ENCODE data around the gene KRT32. TPM values are rescaled to one million over a fixed set of nuclear protein-coding genes. Genes with fewer than 3 reads are reported as not detected.

The KRT32 gene
- total RNA-seq, 1 donor from 2014 or later: 0.27 TPM

DNA sequence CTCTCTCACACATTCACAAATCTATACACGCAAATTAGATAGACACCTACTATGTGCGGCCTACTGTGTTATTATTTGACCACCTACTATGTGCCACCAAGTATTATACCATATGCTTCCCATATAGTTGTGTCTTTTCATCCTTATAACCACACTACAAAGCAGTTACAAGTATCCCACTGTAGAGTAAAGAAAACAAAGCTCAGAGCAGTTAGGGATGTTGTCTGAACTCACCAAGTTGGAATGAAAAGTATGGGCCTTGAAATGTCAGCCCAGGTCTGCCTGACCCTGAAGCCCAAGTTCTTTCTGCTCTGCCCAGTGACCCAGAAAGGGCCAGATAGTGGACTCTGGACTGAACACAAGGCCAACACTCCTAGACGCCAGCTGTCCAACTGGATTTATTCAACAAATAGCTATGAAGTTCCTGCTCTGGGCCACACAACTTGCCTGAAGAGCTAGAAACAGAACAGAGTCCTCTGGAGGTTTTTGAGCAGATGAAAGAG lies 51.3 kb downstream of the KRT32 start:
- intact Hi-C loops (cut with DNase I): no loop called here
- no peak for DNase-seq (ENCODE audit: low spot score)

DNA sequence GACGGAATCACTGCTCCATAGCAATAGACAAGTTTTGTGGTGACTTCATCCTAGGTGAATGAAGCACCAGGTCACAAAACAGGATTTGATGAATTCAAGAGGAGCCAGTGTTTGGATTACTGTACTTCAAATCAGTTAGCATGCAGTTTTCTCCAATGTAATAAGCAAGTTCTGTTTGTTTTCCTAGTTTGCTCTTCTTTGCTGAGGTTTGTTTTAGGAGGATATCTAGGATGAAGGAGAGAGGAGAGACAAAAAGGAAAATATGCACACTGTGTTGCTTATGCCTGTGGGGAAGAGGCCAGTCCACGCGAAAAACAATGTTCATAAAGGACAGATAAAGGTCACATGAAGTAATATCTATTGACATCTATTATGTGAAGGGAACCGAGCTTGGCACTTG lies 51.8 kb downstream of the KRT32 start:
- no peak for DNase-seq (ENCODE audit: low spot score)
- intact Hi-C loops (cut with DNase I): no loop called here

DNA sequence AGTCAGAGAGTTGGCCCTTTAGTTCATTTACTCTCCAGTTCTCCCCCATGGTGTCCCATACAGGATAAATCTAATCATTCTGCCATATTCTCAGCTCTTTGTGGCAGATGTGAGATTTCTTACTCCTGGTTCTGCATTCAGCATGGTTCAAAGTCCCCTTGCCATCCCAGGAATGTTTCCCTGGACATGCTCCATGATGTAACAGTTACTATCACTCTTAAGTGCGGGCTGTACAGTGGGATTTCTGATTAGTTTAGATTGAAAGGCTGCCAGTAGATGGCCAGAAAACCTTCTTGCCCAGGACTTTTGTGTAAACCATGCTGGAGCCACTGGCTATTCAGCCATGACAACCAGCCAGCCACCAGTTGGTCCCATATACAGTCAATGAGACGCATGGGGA lies 53.2 kb downstream of the KRT32 start:
- intact Hi-C loops (cut with DNase I): no loop called here
- DNase-seq (ENCODE audit: low spot score): no peak

DNA sequence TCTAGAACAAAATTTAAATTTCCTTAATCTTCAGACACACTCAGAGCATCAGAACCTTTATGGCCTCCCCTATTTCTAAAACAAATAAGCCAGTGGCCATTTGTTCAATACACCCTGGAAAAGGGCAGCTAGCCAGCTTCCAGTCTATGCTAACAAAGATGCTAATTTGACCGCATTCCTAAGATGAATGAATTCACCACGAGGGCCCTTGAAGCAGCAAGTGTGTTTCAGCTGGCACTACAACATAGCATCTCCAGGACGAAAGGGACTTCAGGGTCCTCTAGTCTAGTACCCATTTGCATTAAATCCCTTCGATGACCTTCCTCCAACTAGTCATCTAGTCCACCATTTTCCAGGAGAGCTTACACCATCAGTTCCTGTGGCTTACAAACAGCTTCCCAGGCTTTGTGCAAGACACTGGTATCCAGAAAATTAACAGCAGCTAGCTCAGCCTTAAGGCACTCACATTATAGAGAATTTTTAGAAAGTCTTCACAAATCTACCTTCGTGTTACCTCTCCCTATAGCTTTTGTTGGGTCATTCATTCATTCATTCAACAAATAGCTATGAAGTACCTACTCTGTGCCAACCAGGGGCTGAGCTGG lies 53.7 kb downstream of the KRT32 start:
- intact Hi-C loops (cut with DNase I): no loop called here
- DNase-seq (ENCODE audit: low spot score): no peak

DNA sequence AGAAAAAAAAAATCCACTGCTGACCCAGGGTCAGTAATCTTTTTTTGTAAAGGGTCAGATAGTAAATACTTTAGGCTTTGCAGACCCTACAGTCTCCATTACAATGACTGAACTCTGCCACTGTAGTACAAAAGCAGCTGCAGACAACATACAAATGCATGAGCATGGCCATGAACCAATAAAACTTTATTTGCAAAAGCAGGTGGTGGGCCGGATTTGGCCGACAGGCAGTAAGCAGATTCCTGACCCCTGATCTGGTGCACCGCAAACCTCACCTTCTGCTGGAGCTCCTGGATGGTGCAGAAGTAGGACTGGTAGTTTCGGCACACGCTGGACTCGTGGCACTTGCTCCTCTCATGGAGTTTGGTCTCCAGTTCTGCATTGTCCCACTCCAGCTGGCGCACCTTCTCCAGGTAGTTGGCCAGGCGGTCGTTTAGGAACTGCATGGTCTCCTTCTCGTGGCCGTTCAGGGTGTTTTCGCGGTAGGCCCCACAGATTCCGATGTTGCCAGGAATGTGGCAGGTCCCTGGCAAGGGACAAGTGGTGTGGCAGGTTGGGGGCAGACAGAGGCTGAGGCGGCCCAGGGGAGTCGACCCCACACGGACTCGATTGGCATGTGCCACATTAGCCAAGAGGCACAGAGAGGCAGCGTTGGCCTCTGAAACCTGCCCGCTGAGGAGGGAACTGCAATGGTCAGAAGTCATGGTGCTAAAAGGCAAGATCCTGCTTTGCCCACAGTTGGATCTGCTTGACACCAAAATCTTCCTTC lies 55.9 kb downstream of the KRT32 start:
- intact Hi-C loops (cut with DNase I): no loop called here
- DNase-seq (ENCODE audit: low spot score): no peak

Small RNAs within 50 kb of the gene (microRNA-seq; reads per million reads assigned to microRNA genes)
- gene MIR6510: not detected

Other genes with a start within 250 kb of the KRT32 start
- not detected for gene KRTAP9-2, start 240.7 kb downstream of the KRT32 start, total RNA-seq
- gene KRTAP9-3, start 234.9 kb downstream of the KRT32 start, total RNA-seq: not detected
- not detected for gene KRTAP9-8, start 229.4 kb downstream of the KRT32 start, total RNA-seq
- gene KRTAP9-4, start 217.7 kb downstream of the KRT32 start, total RNA-seq: not detected
- gene KRTAP9-9, start 212.0 kb downstream of the KRT32 start, total RNA-seq: not detected
- gene KRTAP9-6, start 202.0 kb downstream of the KRT32 start, total RNA-seq: not detected
- gene KRTAP9-7, start 191.7 kb downstream of the KRT32 start, total RNA-seq: not detected
- not detected for gene KRTAP29-1, start 164.5 kb downstream of the KRT32 start, total RNA-seq
- not detected for gene KRTAP16-1, start 158.1 kb downstream of the KRT32 start, total RNA-seq
- gene KRTAP17-1, start 151.7 kb downstream of the KRT32 start, total RNA-seq: not detected
- not detected for gene KRT33A, start 116.6 kb downstream of the KRT32 start, total RNA-seq
- gene KRT33B, start 97.6 kb downstream of the KRT32 start, total RNA-seq: not detected
- gene KRT34, start 85.1 kb downstream of the KRT32 start, total RNA-seq: not detected
- not detected for gene KRT31, start 69.8 kb downstream of the KRT32 start, total RNA-seq
- gene KRT37, start 42.8 kb downstream of the KRT32 start, total RNA-seq: not detected
- not detected for gene KRT38, start 26.4 kb downstream of the KRT32 start, total RNA-seq
- gene KRT35, start 13.8 kb upstream of the KRT32 start, total RNA-seq: not detected
- not detected for gene KRT36, start 22.5 kb upstream of the KRT32 start, total RNA-seq
- not detected for gene KRT13, start 38.2 kb upstream of the KRT32 start, total RNA-seq
- gene KRT15, start 51.5 kb upstream of the KRT32 start, total RNA-seq: not detected
- gene KRT19, start 60.9 kb upstream of the KRT32 start, total RNA-seq: 1.1 TPM
- not detected for gene KRT9, start 104.7 kb upstream of the KRT32 start, total RNA-seq
- gene KRT14, start 119.5 kb upstream of the KRT32 start, total RNA-seq: not detected
- gene KRT16, start 145.4 kb upstream of the KRT32 start, total RNA-seq: not detected
- not detected for gene KRT17, start 157.2 kb upstream of the KRT32 start, total RNA-seq
- 1,014 TPM for gene EIF1, start 221.5 kb upstream of the KRT32 start, total RNA-seq
- not detected for gene GAST, start 244.9 kb upstream of the KRT32 start, total RNA-seq

Measured in cardiac septum (tissue), 1 donor.